Astrocyte (in vitro differentiated cells and primary cell): Measurements from ENCODE around the gene SPATA31C1. TPM values are rescaled to one million over a fixed set of nuclear protein-coding genes. Genes with fewer than 3 reads are reported as not detected.
A peak's percentile ranks its signal among the peaks of the same experiment; 100 is the strongest.

ENCODE experiments used
- DNase-seq: peaks from one replicate; pipeline ENCODE4 v3.0.0-alpha.2; 2010; ENCODE audit warnings: low read depth
- FAIRE-seq: peaks from 2 replicates; lab custom pipeline; 2011; peaks lifted over from hg19 to GRCh38; lab: Jason Lieb, UNC
- H2AFZ ChIP-seq: 2 replicates; pipeline ENCODE4 v1.6.0; 2012; ENCODE audit warnings: low read depth, low read length, inconsistent platforms
- H3K27ac ChIP-seq: 2 replicates; pipeline ENCODE4 v1.5.1; 2011; ENCODE audit warnings: low read depth, low read length, inconsistent platforms
- H3K27me3 ChIP-seq: 2 replicates; pipeline ENCODE4 v1.6.0; 2011; ENCODE audit warnings: low read length, inconsistent platforms; ENCODE audit not compliant: insufficient read depth
- H3K36me3 ChIP-seq: 2 replicates; pipeline ENCODE4 v1.5.1; 2011; ENCODE audit warnings: low read length, inconsistent platforms; ENCODE audit not compliant: insufficient read depth
- H3K4me1 ChIP-seq: 2 replicates; pipeline ENCODE4 v1.5.1; 2011; ENCODE audit warnings: low read length, inconsistent platforms; ENCODE audit not compliant: insufficient read depth
- H3K4me2 ChIP-seq: 2 replicates; pipeline ENCODE4 v1.6.0; 2012; ENCODE audit warnings: low read length, inconsistent platforms
- H3K4me3 ChIP-seq: 2 replicates; pipeline ENCODE4 v1.5.1; 2011; ENCODE audit warnings: low read depth, mild to moderate bottlenecking, low read length, inconsistent platforms; ENCODE audit not compliant: insufficient read depth
- H3K79me2 ChIP-seq: 2 replicates; pipeline ENCODE4 v1.6.0; 2012; ENCODE audit warnings: mild to moderate bottlenecking, low read length, inconsistent platforms; ENCODE audit not compliant: insufficient read depth
- H3K9ac ChIP-seq: 2 replicates; pipeline ENCODE4 v1.6.0; 2012; ENCODE audit warnings: mild to moderate bottlenecking, low read length, inconsistent platforms
- H3K9me3 ChIP-seq: 2 replicates; pipeline ENCODE4 v1.5.1; 2012; ENCODE audit warnings: low read depth, mild to moderate bottlenecking, low read length, inconsistent platforms; ENCODE audit not compliant: insufficient read depth
- H4K20me1 ChIP-seq: 2 replicates; pipeline ENCODE4 v1.6.0; 2012; ENCODE audit warnings: low read length, inconsistent platforms; ENCODE audit not compliant: insufficient read depth
- H3K27ac Mint-ChIP-seq: one replicate; pipeline ENCODE4 v1.8.0; 2021; ENCODE audit warnings: mild to moderate bottlenecking, mixed read lengths; ENCODE audit not compliant: unreplicated experiment
- H3K27me3 Mint-ChIP-seq: one replicate; pipeline ENCODE4 v1.8.0; 2021; ENCODE audit warnings: low read depth, mixed read lengths; ENCODE audit not compliant: unreplicated experiment
- H3K36me3 Mint-ChIP-seq: one replicate; pipeline ENCODE4 v1.8.0; 2021; ENCODE audit warnings: low read depth, mixed read lengths; ENCODE audit not compliant: unreplicated experiment
- H3K4me1 Mint-ChIP-seq: one replicate; pipeline ENCODE4 v1.8.0; 2021; ENCODE audit warnings: low read depth, mixed read lengths; ENCODE audit not compliant: unreplicated experiment
- H3K4me3 Mint-ChIP-seq: one replicate; pipeline ENCODE4 v1.8.0; 2021; ENCODE audit warnings: mild to moderate bottlenecking, moderate library complexity, mixed read lengths; ENCODE audit not compliant: unreplicated experiment
- H3K9me3 Mint-ChIP-seq: one replicate; pipeline ENCODE4 v1.8.0; 2021; ENCODE audit warnings: mild to moderate bottlenecking, mixed read lengths; ENCODE audit not compliant: unreplicated experiment
- EZH2 ChIP-seq: IDR thresholded peaks from 2 replicates; pipeline ENCODE4 v1.6.1; 2012; ENCODE audit warnings: mild to moderate bottlenecking, low read length, inconsistent platforms; ENCODE audit not compliant: insufficient read depth
- total RNA-seq: library from RNA; stranded (reverse); gene quantifications from 2 replicates; pipeline ENCODE4 v1.2.1, GENCODE V29; 2021
- TF ChIP-seq, protein P1 (sequence below): IDR thresholded peaks from 2 replicates; pipeline ENCODE4 v1.5.1; 2011; ENCODE audit warnings: low read depth, mild to moderate bottlenecking, inconsistent platforms, low read length, moderate library complexity; ENCODE audit not compliant: insufficient read depth

Gene SPATA31C1
- total RNA-seq, 1 donor from 2014 or later: not detected

- Histone ChIP-seq H3K9ac (no peak overlapping the region), H3K4me2 (no peak overlapping the region), H3K4me1 (peaks cover 11% of the 10 kb centered on the region), H4K20me1 (no peaks in the 10 kb centered on the region), H3K27ac (no peak overlapping the region), H3K9me3 (peaks cover 6% of the 10 kb centered on the region), H3K4me3 (no peak overlapping the region), H3K79me2 (no peaks in the 10 kb centered on the region), H3K27me3 (no peaks in the 10 kb centered on the region), H2AFZ (no peak overlapping the region), H3K36me3 (no peaks in the 10 kb centered on the region)
- DNase-seq (no peak), FAIRE-seq (no peak)
- TF ChIP-seq, protein P1, sequence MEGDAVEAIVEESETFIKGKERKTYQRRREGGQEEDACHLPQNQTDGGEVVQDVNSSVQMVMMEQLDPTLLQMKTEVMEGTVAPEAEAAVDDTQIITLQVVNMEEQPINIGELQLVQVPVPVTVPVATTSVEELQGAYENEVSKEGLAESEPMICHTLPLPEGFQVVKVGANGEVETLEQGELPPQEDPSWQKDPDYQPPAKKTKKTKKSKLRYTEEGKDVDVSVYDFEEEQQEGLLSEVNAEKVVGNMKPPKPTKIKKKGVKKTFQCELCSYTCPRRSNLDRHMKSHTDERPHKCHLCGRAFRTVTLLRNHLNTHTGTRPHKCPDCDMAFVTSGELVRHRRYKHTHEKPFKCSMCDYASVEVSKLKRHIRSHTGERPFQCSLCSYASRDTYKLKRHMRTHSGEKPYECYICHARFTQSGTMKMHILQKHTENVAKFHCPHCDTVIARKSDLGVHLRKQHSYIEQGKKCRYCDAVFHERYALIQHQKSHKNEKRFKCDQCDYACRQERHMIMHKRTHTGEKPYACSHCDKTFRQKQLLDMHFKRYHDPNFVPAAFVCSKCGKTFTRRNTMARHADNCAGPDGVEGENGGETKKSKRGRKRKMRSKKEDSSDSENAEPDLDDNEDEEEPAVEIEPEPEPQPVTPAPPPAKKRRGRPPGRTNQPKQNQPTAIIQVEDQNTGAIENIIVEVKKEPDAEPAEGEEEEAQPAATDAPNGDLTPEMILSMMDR: no peak
- no peak for TF ChIP-seq EZH2
- peaks cover 12% of the 10 kb centered on the region for H3K27me3 Mint-ChIP-seq
- peak overlapping the region; percentile 41 for H3K27ac Mint-ChIP-seq
- peaks cover 7% of the 10 kb centered on the region for H3K9me3 Mint-ChIP-seq
- peaks cover 2% of the 10 kb centered on the region for H3K36me3 Mint-ChIP-seq
- no peak overlapping the region for H3K4me3 Mint-ChIP-seq
- peaks cover 14% of the 10 kb centered on the region for H3K4me1 Mint-ChIP-seq
Observed at GRCh38 chr9:87873607-87874303, 44.0 kb upstream of the SPATA31C1 start.

DNA sequence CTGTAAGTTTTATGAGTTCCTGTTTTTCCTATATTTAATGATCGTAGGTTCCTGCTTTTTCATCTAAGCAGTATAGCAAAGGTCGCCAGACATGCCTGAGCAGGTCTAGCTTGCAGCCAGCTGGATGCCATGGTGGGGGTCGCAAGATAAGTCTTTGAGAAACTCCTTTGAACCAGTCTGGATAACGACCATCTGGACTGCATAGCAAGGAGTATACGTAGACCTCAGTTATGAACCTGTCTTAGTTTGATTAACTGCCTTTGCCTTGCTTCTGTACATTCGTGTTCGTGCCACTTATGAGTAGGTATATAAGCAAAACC, 43.5 kb upstream of the SPATA31C1 start:
- H3K27me3 ChIP-seq: no peaks in the 10 kb centered on the region
- FAIRE-seq (no peak), DNase-seq (peak; percentile 17)
- peaks cover 12% of the 10 kb centered on the region for H3K27me3 Mint-ChIP-seq
- no peaks in the 10 kb centered on the region for H3K79me2 ChIP-seq
- H3K9me3 ChIP-seq: peaks cover 7% of the 10 kb centered on the region
- no peaks in the 10 kb centered on the region for H3K36me3 ChIP-seq
- peaks cover 12% of the 10 kb centered on the region for H3K4me1 ChIP-seq
- no peaks in the 10 kb centered on the region for H4K20me1 ChIP-seq
- H3K27ac Mint-ChIP-seq: peak overlapping the region; percentile 26
- no peak overlapping the region for H2AFZ ChIP-seq
- H3K4me2 ChIP-seq: no peak overlapping the region
- H3K4me1 Mint-ChIP-seq: peaks cover 18% of the 10 kb centered on the region
- H3K9ac ChIP-seq: no peak overlapping the region
- no peak overlapping the region for H3K27ac ChIP-seq
- TF ChIP-seq, protein P1: no peak
- TF ChIP-seq EZH2: no peak
- H3K36me3 Mint-ChIP-seq: peaks cover 2% of the 10 kb centered on the region
- no peak overlapping the region for H3K4me3 Mint-ChIP-seq
- H3K9me3 Mint-ChIP-seq: peaks cover 7% of the 10 kb centered on the region
- H3K4me3 ChIP-seq: no peak overlapping the region

DNA sequence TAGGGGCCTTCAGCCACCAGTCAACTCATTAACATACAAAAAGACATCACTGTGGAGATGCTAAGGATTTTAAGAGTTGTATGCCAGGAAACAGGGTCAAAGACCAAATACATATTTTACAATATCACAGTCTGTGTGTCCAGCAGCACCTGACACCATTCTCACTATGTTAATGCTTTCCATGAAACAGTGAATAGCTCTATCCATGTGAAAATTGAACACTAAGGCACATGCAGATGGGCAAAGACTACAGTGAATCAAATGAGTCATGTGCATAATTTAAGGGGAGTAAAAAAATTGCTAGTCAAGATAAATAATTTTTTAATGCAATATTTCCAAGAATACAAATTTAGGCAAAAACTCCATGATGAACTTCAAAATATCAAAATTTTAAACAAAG, 42.7 kb upstream of the SPATA31C1 start:
- H2AFZ ChIP-seq: no peak overlapping the region
- Mint-ChIP-seq H3K9me3 (peaks cover 7% of the 10 kb centered on the region), H3K4me3 (no peak overlapping the region), H3K36me3 (peaks cover 2% of the 10 kb centered on the region), H3K27me3 (peaks cover 12% of the 10 kb centered on the region), H3K27ac (no peak overlapping the region), H3K4me1 (peaks cover 21% of the 10 kb centered on the region)
- no peak overlapping the region for H3K27ac ChIP-seq
- H3K79me2 ChIP-seq: no peaks in the 10 kb centered on the region
- H3K9ac ChIP-seq: no peak overlapping the region
- no peaks in the 10 kb centered on the region for H3K27me3 ChIP-seq
- TF ChIP-seq EZH2: no peak
- TF ChIP-seq, protein P1: no peak
- FAIRE-seq: no peak
- no peak for DNase-seq
- no peak overlapping the region for H3K4me2 ChIP-seq
- no peaks in the 10 kb centered on the region for H4K20me1 ChIP-seq
- H3K9me3 ChIP-seq: peaks cover 7% of the 10 kb centered on the region
- no peak overlapping the region for H3K4me3 ChIP-seq
- no peaks in the 10 kb centered on the region for H3K36me3 ChIP-seq
- H3K4me1 ChIP-seq: peaks cover 9% of the 10 kb centered on the region
